Femur (tissue), 1 donor: ENCODE results near the gene WDR37.
"Not testable (repeated sequence)": the region's sequence is repeated elsewhere in the genome, so short reads cannot be mapped to it uniquely, and the experiment has no call there.

Experiments used
- DNase-seq: peaks from one replicate; pipeline ENCODE4 v3.0.0-alpha.2; 2017

Gene WDR37

GRCh38 chr10:1043532-1043995 is 12.6 kb upstream of the WDR37 start:
- DNase-seq: peak; percentile 50

GRCh38 chr10:1044146-1044545 is 12.0 kb upstream of the WDR37 start:
- DNase-seq: no peak

GRCh38 chr10:1044964-1045363 is 11.2 kb upstream of the WDR37 start:
- no peak for DNase-seq

GRCh38 chr10:1045415-1045814 is 10.8 kb upstream of the WDR37 start:
- DNase-seq: no peak

GRCh38 chr10:1047937-1048336 is 8.2 kb upstream of the WDR37 start:
- peak; percentile 32 for DNase-seq

GRCh38 chr10:1048349-1048731 is 7.8 kb upstream of the WDR37 start:
- peak; percentile 70 for DNase-seq

GRCh38 chr10:1048732-1049424 is 7.3 kb upstream of the WDR37 start, which contains the start of gene IDI1:
IDI1 (minus strand) TSS chr10:1049119; CDS start chr10:1049003, 116 bp downstream.
- peak; percentile 100 for DNase-seq

GRCh38 chr10:1049425-1049958 is 6.7 kb upstream of the WDR37 start:
- DNase-seq: no peak

GRCh38 chr10:1050145-1050544 is 6.0 kb upstream of the WDR37 start:
- no peak for DNase-seq

GRCh38 chr10:1050554-1050953 is 5.6 kb upstream of the WDR37 start:
- no peak for DNase-seq

GRCh38 chr10:1054684-1055083 is 1.5 kb upstream of the WDR37 start:
- DNase-seq: no peak

- no peak for DNase-seq
These were observed 997 bp downstream of the WDR37 start for GRCh38 chr10:1057106-1057657.

- no peak for DNase-seq
These were observed 1.8 kb downstream of the WDR37 start for GRCh38 chr10:1058017-1058416.

- no peak for DNase-seq
These were observed 3.7 kb downstream of the WDR37 start for GRCh38 chr10:1059902-1060301.

GRCh38 chr10:1061930-1062774 is 6.0 kb downstream of the WDR37 start:
- DNase-seq: no peak

- DNase-seq: no peak
These were observed 7.2 kb downstream of the WDR37 start for GRCh38 chr10:1063232-1063865.

GRCh38 chr10:1064964-1065247 is 8.7 kb downstream of the WDR37 start:
- DNase-seq: no peak

- not testable (repeated sequence) for DNase-seq
These were observed 10.5 kb downstream of the WDR37 start for GRCh38 chr10:1066734-1067133.

GRCh38 chr10:1068380-1069361 is 12.5 kb downstream of the WDR37 start:
- no peak for DNase-seq

- DNase-seq: no peak
These were observed 14.7 kb downstream of the WDR37 start for GRCh38 chr10:1070919-1071318.

GRCh38 chr10:1074052-1074747 is 18.0 kb downstream of the WDR37 start:
- DNase-seq: no peak
